GM18951 (cell line): ENCODE results near the gene PCDHGA3.
"Not testable (repeated sequence)": the region's sequence is repeated elsewhere in the genome, so short reads cannot be mapped to it uniquely, and the experiment has no call there.

Source experiments
- POLR2A ChIP-seq: IDR thresholded peaks from 4 replicates; pipeline ENCODE4 v1.6.1; 2011; ENCODE audit warnings: mild to moderate bottlenecking; ENCODE audit not compliant: insufficient read length, insufficient read depth; ENCODE audit errors: extremely low read depth
- in situ Hi-C: fragments of 300-500 bp; cut with MboI; formaldehyde crosslinking; loops from one replicate; pipeline ENCODE4 v1.12.0; 2022; ENCODE audit warnings: low sequenced_read_pairs, mixed read lengths, inconsistent platforms; ENCODE audit not compliant: unreplicated experiment

Gene PCDHGA3

GRCh38 chr5:141382469-141383294 lies 39.1 kb downstream of the PCDHGA3 start, which contains the start of gene PCDHGA7:
Gene PCDHGA7, plus strand, starts transcription at chr5:141382742. Its CDS starts 158 bp downstream, at chr5:141382900.
- no peak for TF ChIP-seq POLR2A
- in situ Hi-C loops, result no loop called here

GRCh38 chr5:141383345-141383744 lies 39.7 kb downstream of the PCDHGA3 start:
- in situ Hi-C loops, result no loop called here
- no peak for TF ChIP-seq POLR2A

- in situ Hi-C loops, result no loop called here
- no peak for TF ChIP-seq POLR2A
Observed at GRCh38 chr5:141384471-141385267, 41.0 kb downstream of the PCDHGA3 start.

GRCh38 chr5:141387557-141388311 lies 44.1 kb downstream of the PCDHGA3 start, which contains the start of gene PCDHGB4:
Gene PCDHGB4, plus strand, starts transcription at chr5:141387698. Its CDS starts 187 bp downstream, at chr5:141387885.
- in situ Hi-C loops, result not testable (repeated sequence)

GRCh38 chr5:141388661-141389060 lies 45.0 kb downstream of the PCDHGA3 start:
- TF ChIP-seq POLR2A, result no peak
- in situ Hi-C loops, result no loop called here

GRCh38 chr5:141389153-141390042 lies 45.8 kb downstream of the PCDHGA3 start:
- in situ Hi-C loops, result no loop called here
- no peak for TF ChIP-seq POLR2A

GRCh38 chr5:141392429-141393198 lies 49.0 kb downstream of the PCDHGA3 start, which contains the start of gene PCDHGA8:
Gene PCDHGA8, plus strand, starts transcription at chr5:141392633. Its CDS starts 181 bp downstream, at chr5:141392814.
- in situ Hi-C loops, result no loop called here
- no peak for TF ChIP-seq POLR2A

GRCh38 chr5:141393267-141393666 lies 49.6 kb downstream of the PCDHGA3 start:
- in situ Hi-C loops, result no loop called here
- no peak for TF ChIP-seq POLR2A

GRCh38 chr5:141394401-141395187 lies 51.0 kb downstream of the PCDHGA3 start:
- in situ Hi-C loops, result not testable (repeated sequence)
